NCI-H1694 treated with DMSO at 0.1 percent for 48 hours (cell line): ENCODE measurements around the gene EFEMP2.
"Not testable (repeated sequence)": the region's sequence is repeated elsewhere in the genome, so short reads cannot be mapped to it uniquely, and the experiment has no call there.

Experiments
- DNase-seq: peaks from one replicate; lab custom pipeline; 2025; lab: John Stamatoyannopoulos, UW

EFEMP2 gene

DNA sequence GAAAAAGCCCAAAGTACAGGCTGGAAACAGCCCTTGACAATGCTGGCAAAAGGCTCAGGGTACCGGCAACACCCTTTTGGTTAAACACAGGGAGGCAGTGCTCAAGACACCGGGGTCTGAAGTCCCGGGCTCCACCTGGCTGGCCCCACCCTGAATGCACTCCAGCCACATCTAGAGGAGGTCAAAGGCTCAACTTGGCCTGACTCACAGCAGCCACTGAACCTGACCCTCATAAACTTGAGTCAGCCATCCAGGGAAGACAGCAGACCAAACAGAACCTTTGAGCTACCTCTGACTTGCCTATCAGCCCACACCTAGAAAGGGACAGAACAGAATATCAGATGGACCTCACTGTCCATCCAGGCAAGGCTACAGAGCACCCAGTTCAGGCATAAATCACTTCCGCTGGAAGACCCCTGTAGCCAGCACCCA is 18.4 kb downstream of the EFEMP2 start:
- DNase-seq = no peak

DNA sequence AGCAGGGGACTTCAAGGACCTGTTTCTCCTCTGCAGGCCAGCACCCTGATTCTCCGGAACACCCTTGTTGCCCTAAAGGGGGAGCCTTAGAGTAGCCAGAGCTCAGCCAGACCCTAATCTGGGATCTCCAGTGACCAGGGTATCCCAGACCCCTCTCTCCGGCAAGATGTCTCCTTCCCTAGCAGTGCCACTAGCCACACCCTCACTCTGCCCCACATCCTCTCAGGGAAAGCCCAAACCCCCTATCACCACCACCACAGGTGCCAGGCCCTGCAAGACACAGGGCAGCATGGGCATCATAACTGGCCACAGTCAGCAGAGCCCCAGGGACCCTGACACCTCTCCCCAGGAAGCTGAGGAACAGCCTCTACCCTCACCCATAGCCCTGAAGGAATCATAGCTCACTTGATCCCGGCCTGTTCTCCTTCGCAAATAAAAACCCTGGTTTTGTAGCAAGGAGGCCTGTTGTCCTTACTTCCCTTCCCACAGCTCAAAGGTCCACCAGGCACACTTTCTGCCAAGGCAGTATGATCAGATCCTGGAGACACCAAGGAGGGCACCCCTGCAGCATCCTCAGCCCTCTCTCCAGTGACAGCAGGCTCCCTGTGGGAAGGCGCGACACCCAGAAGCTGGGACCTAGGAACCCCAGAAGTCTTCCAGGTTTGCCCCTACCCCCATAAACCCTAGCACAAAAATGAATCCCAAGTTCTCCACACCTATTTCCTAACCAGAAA is 19.2 kb downstream of the EFEMP2 start:
- no peak for DNase-seq

DNA sequence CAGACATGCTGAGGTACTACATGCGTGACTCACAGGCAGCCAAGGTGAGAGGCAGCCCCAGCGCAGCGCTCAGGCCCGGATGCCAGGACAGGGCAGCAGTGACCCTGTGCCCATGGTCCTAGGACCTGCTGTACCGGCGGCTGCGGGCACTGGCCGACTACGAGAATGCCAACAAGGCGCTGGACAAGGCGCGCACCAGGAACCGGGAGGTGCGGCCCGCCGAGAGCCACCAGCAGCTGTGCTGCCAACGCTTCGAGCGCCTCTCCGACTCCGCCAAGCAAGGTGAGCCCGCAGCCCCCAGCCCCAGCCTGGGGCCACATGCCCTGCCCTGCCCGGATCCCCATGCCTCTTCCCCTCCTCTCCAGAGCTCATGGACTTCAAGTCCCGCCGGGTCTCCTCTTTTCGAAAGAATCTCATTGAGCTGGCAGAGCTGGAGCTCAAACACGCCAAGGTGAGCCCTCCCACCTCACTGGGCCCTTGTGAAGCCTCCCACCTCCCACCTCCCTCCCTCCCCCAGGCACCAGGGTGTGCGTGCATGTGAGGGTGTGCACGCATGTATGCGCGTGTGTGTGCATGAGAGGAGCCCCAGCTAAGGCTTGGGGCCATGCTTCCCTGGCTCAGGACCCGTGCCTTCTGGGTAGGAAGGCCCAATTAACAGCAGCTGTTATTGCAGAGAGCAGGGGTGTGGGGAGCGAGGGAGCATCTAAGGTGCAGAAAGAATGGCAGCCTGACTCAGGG is 19.9 kb downstream of the EFEMP2 start:
- DNase-seq = no peak

DNA sequence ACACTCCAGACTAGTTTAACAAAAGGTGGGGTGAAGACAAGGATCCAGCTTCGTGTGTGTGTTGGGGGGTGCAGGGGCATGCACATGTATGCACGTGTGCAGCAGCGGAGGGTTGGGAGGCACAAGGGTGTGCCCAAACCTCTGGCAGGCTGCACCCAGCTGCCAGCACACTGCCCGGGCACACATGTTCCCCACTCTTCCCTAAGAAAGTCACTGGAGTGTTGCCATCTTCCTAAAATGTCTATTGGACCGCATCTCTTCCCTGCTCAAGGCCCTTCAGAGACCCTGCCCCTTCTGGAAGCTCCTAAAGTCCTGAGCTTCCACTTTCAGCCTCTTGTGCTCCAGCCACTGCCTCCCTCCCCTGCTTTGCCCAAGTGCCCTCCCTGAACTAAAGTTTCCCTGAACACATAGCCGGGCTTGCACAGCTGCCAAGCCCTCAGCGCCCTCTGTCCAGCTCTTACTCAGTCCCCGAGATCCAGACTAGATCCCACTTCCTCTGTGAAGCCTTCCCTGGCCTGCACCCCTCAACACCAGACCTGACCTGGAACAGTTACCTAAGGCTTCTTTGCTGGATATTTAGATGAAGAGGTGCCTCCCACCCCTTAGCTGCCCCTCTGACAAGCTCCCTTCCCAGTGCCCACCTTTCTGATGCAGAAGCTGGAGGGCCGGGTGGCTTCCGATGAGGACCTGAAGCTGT is 20.6 kb downstream of the EFEMP2 start:
- no peak for DNase-seq

DNA sequence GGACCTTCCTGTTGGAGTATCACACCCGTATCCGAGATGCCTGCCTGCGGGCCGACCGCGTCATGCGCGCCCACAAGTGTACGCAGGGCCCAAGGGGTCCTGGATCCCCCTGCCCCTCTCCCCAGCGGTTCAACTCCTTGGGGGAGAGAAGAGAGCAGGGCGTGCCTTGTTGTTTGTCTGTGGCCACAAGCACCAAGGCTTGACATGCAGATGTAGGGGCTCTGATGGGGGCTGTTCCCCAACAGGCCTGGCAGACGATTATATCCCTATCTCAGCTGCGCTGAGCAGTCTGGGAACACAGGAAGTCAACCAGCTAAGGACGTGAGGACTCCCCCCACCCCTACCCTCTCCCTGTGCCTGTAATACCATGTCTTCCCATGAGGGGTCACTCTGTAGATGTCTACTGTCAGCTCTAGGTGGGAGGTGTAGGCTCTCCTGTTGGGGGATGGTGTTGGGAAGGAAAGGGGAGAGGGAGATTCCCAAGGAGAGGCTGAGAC is 21.5 kb downstream of the EFEMP2 start:
- no peak for DNase-seq

DNA sequence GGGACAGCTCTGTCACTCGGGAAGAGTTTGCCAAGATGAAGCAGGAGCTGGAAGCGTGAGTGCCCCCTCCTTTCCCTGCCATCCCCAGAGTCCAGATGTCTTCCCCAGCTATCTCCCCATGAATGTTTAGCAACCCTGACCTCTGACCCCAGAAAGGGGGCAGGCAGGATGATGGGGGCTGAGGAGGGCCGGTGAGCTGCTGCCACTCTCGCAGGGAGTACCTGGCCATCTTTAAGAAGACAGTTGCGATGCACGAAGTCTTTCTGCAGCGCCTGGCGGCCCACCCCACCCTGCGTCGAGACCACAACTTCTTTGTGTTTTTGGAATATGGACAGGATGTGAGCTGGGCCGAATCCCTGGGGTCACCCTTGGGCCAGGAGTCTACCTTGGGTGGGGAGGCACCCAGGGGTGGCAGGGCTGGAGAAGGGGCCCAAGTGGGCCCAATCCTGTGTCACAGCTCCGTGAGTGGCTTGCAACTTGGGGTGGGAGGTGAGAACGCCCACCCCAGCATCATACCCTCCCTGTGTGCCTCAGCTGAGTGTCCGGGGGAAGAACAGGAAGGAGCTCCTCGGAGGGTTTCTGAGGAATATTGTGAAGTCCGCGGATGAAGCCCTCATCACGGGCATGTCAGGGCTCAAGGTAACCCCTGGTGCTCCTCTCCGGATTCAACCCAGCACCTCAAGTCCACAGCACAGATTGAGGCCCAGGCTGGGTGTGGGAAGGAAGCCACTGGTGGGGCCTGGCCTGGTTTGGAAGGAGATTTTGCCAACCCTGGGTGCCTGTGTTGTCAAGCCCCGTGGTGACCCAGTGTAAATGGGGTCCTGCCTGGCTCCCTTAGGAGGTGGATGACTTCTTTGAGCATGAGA is 22.1 kb downstream of the EFEMP2 start:
- DNase-seq = no peak

DNA sequence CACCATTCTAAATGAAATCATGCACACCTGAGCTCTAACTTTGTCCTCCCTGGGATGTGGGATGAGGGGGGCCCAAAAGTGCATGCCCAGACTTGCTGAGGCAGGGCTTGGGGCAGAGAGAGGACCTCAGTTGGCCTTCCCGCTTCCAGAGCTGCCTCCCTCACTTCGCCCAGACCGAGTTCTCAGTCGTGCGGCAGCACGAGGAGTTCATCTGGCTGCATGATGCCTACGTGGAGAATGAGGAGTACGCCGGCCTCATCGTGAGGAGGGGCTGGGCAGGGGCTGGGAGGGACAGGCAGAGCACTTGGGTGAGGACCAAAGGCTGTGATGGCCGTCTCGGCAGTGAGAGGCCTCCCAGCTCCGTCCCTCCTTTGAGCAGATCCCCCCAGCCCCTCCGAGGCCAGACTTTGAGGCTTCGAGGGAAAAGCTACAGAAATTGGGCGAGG is 22.8 kb downstream of the EFEMP2 start:
- no peak for DNase-seq

DNA sequence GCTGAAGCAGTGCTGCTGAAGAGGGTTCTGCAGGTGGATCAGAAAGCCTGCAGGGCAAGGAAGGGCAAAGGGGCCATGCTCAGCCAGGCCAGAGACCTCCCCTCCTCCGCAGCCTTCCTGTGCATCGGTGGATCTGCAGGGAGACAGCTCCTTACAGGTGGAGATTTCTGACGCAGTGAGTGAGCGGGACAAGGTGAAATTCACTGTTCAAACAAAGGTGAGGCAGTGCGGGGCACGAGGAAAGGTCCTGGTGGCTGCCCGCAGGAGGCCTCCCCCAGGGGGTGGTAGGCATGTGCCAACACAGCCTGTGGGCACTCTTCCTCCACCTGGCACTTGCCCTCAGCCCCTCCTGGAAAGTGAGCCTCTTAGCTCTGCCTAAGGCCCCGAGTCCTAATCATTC is 23.2 kb downstream of the EFEMP2 start:
- no peak for DNase-seq

DNA sequence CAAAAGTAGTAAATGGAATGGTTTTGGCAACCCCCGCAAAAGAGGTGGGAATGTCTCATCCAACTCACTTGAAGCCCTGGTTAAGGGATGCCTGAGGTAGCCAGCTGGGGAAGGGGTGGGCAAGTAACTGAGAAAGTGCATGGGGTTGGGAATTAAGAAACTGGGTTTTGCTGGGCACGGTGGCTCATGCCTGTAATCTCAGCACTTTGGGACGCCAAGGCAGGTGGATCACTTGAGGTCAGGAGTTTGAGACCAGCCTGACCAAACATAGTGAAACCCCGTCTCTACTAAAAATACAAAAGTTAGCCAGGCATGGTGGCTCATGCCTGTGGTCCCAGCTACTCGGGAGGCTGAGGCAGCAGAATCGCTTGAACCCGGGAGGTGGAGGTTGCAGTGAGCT is 23.9 kb downstream of the EFEMP2 start:
- DNase-seq = not testable (repeated sequence)

DNA sequence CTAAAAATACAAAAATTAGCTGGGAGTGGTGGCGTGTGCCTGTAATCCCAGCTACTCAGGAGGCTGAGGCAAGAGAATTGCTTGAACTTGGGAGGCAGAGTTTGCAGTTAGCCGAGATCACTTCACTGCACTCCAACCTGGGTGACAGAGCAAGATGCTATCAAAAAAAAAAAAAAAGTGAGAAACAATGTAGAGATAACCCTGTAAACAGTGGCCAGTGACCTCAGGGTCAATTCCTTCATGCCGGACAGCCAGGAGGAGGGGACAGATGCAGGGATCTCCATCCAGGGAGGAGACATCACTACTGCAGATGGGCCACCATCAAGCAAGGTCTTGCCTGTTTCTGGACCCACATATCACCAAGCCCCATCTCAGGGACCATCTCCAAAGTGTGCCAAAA is 24.9 kb downstream of the EFEMP2 start:
- no peak for DNase-seq

DNA sequence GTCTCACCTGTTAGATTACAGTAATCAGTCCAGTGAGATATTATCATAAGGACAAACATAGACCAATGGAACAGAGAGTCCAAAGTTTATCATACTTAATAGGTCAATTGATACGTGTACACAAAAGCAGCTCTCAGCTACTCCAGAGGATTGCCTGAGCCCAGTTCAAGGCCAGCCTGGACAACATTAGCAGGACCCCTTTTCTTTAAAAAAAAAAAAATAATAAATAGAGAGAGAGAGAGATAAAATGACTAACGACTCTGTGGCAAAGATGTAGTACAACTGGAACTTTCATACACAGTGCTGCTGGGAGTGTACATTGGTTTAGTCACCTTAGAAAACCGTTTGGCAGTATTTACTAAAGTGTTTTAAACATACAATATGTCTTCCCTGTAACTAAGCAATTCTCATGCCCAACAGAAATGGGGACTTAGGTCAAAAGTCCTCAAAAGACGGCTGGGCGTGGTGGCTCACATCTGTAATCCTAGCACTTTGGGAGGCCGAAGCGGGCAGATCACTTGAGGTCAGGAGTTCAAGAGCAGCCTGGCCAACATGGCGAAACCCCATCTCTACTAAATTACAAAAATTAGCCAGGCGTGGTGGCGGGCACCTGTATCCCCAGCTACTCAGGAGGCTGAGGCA is 28.2 kb downstream of the EFEMP2 start:
- no peak for DNase-seq

DNA sequence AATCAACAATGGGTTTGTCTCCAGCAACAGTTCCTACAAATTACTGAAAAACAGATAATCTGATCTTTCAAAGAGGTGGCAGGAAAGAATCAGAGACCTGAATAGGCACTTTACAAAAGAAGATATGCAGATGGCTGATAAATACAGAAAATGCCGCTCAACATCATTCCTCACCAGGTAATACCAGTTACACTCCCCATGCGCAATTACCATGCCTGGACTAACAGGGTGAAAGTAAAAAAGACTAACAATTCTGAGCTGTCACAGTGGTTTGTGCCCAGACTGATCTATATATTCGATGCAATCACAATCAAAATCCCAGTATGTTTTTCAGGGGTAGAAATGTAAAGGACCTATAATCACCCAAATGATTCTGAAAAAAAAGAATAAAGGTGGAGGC is 28.8 kb downstream of the EFEMP2 start:
- no peak for DNase-seq

DNA sequence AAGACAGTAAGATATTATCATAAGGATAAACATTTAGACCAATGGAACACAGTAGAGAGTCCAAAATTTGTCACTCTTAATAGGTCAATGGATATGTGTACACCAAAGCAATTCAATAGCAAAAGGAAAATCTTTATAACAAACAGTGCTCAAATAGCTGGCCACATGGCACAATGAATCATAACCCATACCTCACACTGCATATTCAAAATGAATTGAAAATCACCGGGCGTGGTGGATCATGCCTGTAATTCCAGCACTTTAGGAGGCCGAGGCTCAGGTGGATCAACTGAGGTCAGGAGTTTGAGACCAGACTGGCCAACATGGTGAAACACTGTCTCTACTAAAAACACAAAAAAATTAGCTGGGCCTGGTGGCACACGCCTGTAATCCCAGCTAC is 30.5 kb downstream of the EFEMP2 start:
- DNase-seq = no peak

DNA sequence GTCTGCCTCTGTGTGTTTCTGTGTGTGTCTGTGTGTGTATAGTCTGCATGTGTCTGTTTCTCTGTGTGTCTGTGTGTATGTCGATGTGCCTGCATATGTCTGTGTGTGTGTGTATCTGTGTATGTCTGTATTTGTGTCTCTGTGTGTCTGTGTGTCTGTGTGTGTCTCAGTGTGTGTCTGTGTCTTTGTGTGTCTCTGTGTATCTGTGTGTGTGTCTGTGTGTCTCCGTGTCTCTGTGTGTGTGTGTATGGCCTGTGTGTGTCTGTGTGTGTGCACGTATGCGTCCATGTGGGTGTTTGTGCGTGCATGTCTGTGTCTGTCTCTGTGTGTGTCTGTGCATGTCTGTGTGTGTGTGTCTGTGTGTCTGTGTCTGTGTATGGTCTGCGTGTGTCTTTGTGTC is 38.4 kb downstream of the EFEMP2 start:
- DNase-seq = no peak

DNA sequence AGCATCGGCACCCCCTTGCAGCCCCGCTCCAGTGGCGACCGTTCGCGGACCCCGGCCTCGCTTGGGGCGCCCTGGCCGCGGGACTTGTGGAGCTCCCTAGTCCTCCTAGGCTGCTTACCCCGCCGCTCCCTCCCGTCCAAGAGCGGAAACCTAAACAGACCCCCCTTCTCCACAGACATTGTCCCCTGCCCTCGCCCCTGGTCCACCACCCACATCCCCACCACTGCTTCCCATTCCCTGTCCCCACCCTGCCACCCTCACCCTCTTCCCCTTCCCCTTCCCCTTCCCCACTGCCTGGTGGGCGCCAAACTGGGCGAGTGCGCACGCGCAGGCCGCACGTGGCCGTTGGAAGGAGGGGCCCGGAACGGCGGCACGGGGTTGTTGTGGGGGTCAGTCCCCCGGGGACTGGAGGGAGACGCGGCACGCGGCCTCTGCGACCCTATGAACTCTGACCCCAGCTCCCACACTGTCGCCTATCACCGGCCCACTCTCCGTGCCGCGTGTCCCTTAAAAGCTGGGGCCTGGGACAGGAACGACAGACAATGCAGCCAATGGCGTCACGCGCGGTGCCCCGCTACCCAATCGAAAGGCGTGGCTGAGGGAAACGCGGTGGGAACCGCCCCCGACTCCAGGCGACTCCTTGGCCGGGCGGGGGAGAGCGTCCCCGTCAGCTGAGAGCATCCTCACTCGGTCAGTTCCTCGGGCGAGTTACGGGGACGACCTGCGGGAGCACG is 39.1 kb downstream of the EFEMP2 start, which contains the start of gene SNX32:
SNX32 (plus strand) TSS at position 667 of the 734 bp plus-strand sequence. CDS start 103 bp downstream, outside the sequence.
- DNase-seq = peak; percentile 59

DNA sequence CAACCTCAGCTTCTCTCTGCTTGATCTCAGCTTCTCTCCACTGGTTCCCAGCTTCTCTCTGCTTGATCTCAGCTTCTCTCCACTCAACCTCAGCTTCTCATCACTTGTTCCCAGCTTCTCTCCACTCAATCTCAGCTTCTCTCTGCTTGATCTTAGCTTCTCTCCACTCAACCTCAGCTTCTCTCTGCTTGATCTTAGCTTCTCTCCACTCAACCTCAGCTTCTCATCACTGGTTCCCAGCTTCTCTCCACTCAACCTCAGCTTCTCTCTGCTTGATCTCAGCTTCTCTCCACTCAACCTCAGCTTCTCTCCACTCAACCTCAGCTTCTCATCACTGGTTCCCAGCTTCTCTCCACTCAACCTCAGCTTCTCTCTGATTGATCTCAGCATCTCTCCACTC is 40.4 kb downstream of the EFEMP2 start:
- DNase-seq = not testable (repeated sequence)

DNA sequence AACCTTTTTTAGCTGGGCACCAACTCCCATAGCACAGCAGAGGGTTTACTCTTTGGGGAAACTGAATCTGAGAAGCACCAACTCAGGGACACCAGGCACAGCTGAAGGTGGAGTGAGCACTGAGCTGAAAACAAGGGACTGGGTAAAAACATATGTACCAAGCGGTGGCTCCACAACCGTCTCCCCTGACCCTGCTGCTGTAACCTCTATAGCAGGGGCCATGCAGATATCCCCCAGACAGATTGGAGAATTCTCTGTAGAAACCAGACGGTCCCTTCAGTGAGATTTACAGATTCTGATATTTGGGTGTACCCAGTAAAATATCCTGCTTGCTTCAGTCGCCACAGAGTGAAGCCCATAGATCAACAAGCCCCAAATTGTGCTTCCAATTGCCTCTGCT is 43.1 kb downstream of the EFEMP2 start:
- DNase-seq = no peak

DNA sequence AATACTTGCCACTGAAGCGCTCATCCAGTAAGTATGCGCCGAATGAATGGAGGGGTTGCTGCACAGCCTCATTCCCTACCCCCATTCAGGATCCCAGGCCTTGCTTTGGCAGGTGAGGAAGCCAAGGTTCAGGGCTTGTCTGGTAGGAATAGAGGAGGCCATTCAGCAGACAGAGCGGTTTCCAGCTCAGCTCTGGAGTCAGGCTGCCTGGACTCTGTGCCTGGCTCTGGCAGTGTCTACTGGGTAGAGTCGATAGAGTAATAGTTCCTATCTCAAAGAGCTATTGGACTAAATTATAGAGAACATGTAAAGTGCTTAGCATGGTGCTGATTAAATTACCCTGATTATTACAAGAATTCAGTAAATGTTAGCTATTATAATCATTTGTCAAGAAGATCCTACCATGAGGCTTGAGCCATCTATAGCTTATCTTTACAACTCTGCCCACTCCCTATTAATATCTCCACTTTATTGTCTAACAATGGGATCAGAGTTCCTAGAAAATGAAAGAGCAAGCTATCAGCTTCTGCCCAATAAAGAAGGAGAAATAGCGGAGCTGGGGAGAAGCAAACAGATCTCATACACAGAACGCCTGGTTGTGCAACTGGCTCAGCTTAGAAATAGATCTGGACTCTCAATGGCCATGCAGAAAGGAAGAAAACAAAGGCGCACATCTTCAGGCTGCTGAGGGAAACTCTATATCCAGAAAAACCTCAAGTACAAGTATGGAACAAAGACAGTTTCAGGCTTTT is 45.4 kb downstream of the EFEMP2 start:
- no peak for DNase-seq

DNA sequence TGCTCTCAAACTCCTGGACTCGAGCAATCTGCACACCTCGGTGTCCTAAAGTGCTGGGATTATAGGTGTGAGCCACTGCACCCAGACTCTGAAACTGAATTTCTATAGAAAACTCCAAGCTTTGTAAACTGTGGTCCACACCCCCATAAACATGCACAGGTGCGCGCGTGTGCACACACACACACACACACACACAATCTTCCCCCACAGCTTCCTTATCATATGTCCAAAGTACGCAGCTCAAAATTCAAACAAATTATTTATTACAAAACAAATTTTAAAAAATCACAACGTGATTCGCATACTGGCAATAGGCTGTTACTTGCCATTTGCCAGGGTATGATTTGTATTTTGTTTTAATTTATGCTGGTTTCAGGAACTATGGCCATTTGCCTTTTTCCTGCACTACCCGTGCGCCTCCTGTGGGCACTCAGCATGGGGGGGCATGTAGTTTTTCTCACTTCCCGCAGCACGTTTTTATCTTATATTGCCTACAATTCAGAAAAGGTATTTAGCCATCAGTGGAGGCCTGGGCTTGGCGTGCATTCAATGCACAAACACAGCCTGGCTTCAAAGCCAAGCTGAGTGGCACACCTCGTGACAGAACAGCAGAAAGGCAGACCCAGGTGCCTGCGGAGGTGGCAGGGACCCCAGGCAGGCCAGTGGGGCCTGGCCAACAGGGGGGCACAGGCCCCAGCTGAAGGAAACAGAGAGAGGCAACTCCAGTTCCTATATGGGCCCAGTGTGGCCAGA is 49.6 kb downstream of the EFEMP2 start:
- DNase-seq = no peak
